ENCODE measurements around the gene TMEM87B. TPM values are rescaled to one million over a fixed set of nuclear protein-coding genes. Genes with fewer than 3 reads are reported as not detected.

Gene TMEM87B
- total and polyA plus RNA-seq, 10 donors, result 10.4 to 39.9 (median 32.9) TPM

Other genes starting within 250 kb of the TMEM87B start
- 10 to 100 TPM; 41.7 to 82.2 (median 48.8) TPM for gene ANAPC1, start 171.1 kb upstream of the TMEM87B start, total RNA-seq
- 1 to 10 TPM; 7.0 to 9.9 (median 8.2) TPM for gene ANAPC1, start 171.1 kb upstream of the TMEM87B start, polyA plus RNA-seq
- gene MERTK, start 156.7 kb upstream of the TMEM87B start, total RNA-seq, result 100 to 1,000 TPM in 3 of 7 donors, 10 to 100 TPM in 4; 32.8 to 127 (median 70.5) TPM
- 1 to 10 TPM; 6.9 to 9.8 (median 8.5) TPM for gene MERTK, start 156.7 kb upstream of the TMEM87B start, polyA plus RNA-seq
- 10 to 100 TPM in 3 of 7 donors, 1 to 10 TPM in 4; 6.5 to 14.5 (median 9.0) TPM for gene FBLN7, start 83.1 kb downstream of the TMEM87B start, total RNA-seq
- gene FBLN7, start 83.1 kb downstream of the TMEM87B start, polyA plus RNA-seq, result 1 to 10 TPM; 1.5 to 2.1 (median 2.0) TPM
- gene ZC3H8, start 199.8 kb downstream of the TMEM87B start, total RNA-seq, result 10 to 100 TPM; 10.1 to 70.5 (median 14.6) TPM
- gene ZC3H8, start 199.8 kb downstream of the TMEM87B start, polyA plus RNA-seq, result 1 to 10 TPM; 5.7 to 9.7 (median 6.0) TPM
- 10 to 100 TPM; 12.4 to 28.9 (median 16.9) TPM for gene ZC3H6, start 220.3 kb downstream of the TMEM87B start, total RNA-seq
- gene ZC3H6, start 220.3 kb downstream of the TMEM87B start, polyA plus RNA-seq, result 1 to 10 TPM; 1.9 to 2.8 (median 2.2) TPM